ENCODE results near the gene EXOC3L1. TPM values are rescaled to one million over a fixed set of nuclear protein-coding genes. Genes with fewer than 3 reads are reported as not detected.
A peak's percentile ranks its signal among the peaks of the same experiment; 100 is the strongest.

EXOC3L1 gene
- total and polyA plus RNA-seq, 2 donors (not counting 1 experiment from before 2014, with no cell fraction given): 0.09 to 0.33 TPM

DNA sequence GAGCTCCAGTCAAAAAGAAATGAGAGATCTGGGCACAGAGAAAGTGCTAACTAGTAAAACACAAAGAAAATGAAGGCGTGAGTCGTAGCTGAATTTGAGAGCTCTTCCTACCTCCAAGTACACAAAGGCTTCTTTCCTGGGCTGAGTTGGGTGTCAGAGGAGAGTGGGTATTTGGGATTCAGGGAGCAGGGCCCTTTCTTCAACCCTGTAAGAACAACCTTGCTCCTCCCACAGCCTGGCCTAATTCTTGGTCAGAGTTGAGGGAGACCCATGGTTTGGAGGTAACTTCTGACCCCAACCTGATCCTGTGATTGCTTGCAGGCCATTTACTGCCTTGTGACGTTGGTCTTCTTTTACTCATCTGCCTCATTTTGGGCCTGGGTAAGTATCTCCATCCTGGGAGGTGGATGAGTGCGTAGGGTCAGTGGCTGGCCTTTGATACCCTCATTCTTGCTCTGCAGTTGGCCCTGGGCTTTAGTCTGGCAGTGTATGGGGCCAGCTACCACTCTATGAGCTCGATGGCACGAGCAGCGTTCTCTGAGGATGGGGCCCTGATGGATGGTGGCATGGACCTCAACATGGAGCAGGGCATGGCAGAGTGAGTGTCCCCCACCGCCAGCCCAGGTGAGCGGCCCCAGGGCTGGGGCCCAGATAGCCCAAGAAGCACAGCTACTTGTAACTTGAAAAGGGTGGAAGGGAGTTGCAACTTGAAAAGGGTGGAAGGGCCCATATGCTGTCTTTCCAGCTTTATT lies 38.3 kb upstream of the EXOC3L1 start:
- no peak overlapping the region for H3K9ac ChIP-seq (ENCODE audit: insufficient read depth, low read length)
- H4K20me1 ChIP-seq (ENCODE audit: control insufficient read depth, extremely low read depth, insufficient read depth, low read length): no peaks in the 10 kb centered on the region
- TF ChIP-seq, protein P1, sequence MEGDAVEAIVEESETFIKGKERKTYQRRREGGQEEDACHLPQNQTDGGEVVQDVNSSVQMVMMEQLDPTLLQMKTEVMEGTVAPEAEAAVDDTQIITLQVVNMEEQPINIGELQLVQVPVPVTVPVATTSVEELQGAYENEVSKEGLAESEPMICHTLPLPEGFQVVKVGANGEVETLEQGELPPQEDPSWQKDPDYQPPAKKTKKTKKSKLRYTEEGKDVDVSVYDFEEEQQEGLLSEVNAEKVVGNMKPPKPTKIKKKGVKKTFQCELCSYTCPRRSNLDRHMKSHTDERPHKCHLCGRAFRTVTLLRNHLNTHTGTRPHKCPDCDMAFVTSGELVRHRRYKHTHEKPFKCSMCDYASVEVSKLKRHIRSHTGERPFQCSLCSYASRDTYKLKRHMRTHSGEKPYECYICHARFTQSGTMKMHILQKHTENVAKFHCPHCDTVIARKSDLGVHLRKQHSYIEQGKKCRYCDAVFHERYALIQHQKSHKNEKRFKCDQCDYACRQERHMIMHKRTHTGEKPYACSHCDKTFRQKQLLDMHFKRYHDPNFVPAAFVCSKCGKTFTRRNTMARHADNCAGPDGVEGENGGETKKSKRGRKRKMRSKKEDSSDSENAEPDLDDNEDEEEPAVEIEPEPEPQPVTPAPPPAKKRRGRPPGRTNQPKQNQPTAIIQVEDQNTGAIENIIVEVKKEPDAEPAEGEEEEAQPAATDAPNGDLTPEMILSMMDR (conservative IDR thresholded peaks at IDR 0.05 in 1 of 2, IDR thresholded peaks at IDR 0.05 in 1 of 2; ENCODE audit: low read depth in 1 of 2, low read length in 2 of 2): no peak
- no peak for TF ChIP-seq EZH2 (IDR thresholded peaks at IDR 0.05; ENCODE audit: low read length, missing control alignments)
- no peak overlapping the region for H3K27ac ChIP-seq (ENCODE audit: insufficient read depth, low read length)
- H3K27me3 ChIP-seq (ENCODE audit: control insufficient read depth, insufficient read depth, low read length): no peaks in the 10 kb centered on the region
- H3K4me3 ChIP-seq (replicated peaks in 1 of 4; ENCODE audit: control extremely low read depth in 1 of 4, insufficient read depth in 1 of 4, low read depth in 3 of 4, low read length in 4 of 4): peak overlapping the region; percentile 99 to 100 (median 99)
- H3K4me1 ChIP-seq (ENCODE audit: control insufficient read depth, extremely low read depth, insufficient read depth, low read length): peaks cover 6% of the 10 kb centered on the region
- peaks cover 31% of the 10 kb centered on the region for H3K36me3 ChIP-seq (ENCODE audit: control insufficient read depth, insufficient read depth, low read length)
- peaks cover 24% of the 10 kb centered on the region for H3K79me2 ChIP-seq (ENCODE audit: control insufficient read depth, insufficient read depth, low read length)
- H3K4me2 ChIP-seq (ENCODE audit: extremely low read depth, insufficient read depth, low read length): peak overlapping the region; percentile 87
- DNase-seq (ENCODE audit: low read depth in 2 of 2): no peak
- H2AFZ ChIP-seq (ENCODE audit: low read length): no peak overlapping the region
- H3K9me3 ChIP-seq (ENCODE audit: control insufficient read depth, insufficient read depth, low read depth, low read length): no peaks in the 10 kb centered on the region

GRCh38 chr16:67227567-67227921 lies 37.6 kb upstream of the EXOC3L1 start:
- Histone ChIP-seq H3K36me3 (ENCODE audit: control insufficient read depth, insufficient read depth, low read length) (peaks cover 31% of the 10 kb centered on the region), H3K9me3 (ENCODE audit: control insufficient read depth, insufficient read depth, low read depth, low read length) (no peaks in the 10 kb centered on the region), H3K9ac (ENCODE audit: insufficient read depth, low read length) (peak overlapping the region; percentile 92), H3K27me3 (ENCODE audit: control insufficient read depth, insufficient read depth, low read length) (no peaks in the 10 kb centered on the region), H3K4me1 (ENCODE audit: control insufficient read depth, extremely low read depth, insufficient read depth, low read length) (peaks cover 6% of the 10 kb centered on the region), H3K27ac (ENCODE audit: insufficient read depth, low read length) (peak overlapping the region; percentile 95), H4K20me1 (ENCODE audit: control insufficient read depth, extremely low read depth, insufficient read depth, low read length) (no peaks in the 10 kb centered on the region), H3K4me3 (replicated peaks in 1 of 4; ENCODE audit: control extremely low read depth in 1 of 4, insufficient read depth in 1 of 4, low read depth in 3 of 4, low read length in 4 of 4) (peak overlapping the region; percentile 99 to 100 (median 99)), H3K4me2 (ENCODE audit: extremely low read depth, insufficient read depth, low read length) (peak overlapping the region; percentile 87), H3K79me2 (ENCODE audit: control insufficient read depth, insufficient read depth, low read length) (peaks cover 24% of the 10 kb centered on the region), H2AFZ (ENCODE audit: low read length) (no peak overlapping the region)
- no peak for TF ChIP-seq EZH2 (IDR thresholded peaks at IDR 0.05; ENCODE audit: low read length, missing control alignments)
- TF ChIP-seq, protein P1 (conservative IDR thresholded peaks at IDR 0.05 in 1 of 2, IDR thresholded peaks at IDR 0.05 in 1 of 2; ENCODE audit: low read depth in 1 of 2, low read length in 2 of 2): no peak
- no peak for DNase-seq (ENCODE audit: low read depth in 2 of 2)

DNA sequence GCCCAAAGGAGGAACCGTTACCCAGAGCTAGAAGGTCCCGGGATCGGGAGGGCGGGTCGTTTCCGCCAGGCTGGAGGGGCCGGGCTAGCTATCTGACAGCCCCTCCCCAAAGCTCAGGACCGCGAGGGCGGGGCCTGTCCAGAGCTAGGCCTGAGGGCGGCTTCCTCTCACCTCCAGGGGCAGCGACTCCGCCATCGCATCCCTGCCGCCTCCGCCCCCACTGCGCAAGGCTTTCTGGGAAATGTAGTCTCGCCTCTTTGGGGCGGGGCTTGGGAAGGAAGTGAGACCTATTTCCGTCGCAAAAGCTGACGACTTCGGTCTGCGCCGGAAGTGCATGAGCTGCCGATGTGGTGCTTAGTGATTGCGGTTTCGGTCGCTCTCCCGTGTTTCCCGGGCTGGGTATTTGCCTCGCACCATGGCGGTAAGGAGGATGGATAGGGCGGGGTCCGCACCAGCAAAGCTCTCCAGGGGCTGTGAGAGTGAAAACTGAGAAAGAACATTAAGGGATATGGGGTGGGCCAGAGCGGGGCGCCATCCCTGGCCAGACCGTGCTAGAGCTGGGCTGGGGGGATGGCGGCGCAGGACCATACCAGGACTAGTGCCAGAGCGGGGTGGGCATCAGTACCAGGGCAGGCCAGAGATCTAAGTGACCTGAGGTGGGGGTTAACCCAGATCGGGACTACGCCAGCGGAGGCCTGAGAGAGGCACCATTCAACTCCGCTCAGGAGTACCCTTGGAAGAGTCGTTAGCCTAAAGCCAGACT lies 37.0 kb upstream of the EXOC3L1 start, which contains the start of gene TMEM208:
Gene TMEM208, plus strand, starts transcription at position 327 of the 763 bp plus-strand sequence. Its CDS starts 89 bp downstream, at position 416.
- peak within 1 kb of the TSS; percentile 92 for H3K9ac ChIP-seq (ENCODE audit: insufficient read depth, low read length)
- H3K27ac ChIP-seq (ENCODE audit: insufficient read depth, low read length): peak within 1 kb of the TSS; percentile 95
- H3K4me1 ChIP-seq (ENCODE audit: control insufficient read depth, extremely low read depth, insufficient read depth, low read length): peaks cover 6% of the 10 kb centered on the region
- TF ChIP-seq, protein P1 (conservative IDR thresholded peaks at IDR 0.05 in 1 of 2, IDR thresholded peaks at IDR 0.05 in 1 of 2; ENCODE audit: low read depth in 1 of 2, low read length in 2 of 2): no peak
- no peak for TF ChIP-seq EZH2 (IDR thresholded peaks at IDR 0.05; ENCODE audit: low read length, missing control alignments)
- peaks cover 24% of the 10 kb centered on the region for H3K79me2 ChIP-seq (ENCODE audit: control insufficient read depth, insufficient read depth, low read length)
- peak within 1 kb of the TSS; percentile 99 to 100 (median 99) for H3K4me3 ChIP-seq (replicated peaks in 1 of 4; ENCODE audit: control extremely low read depth in 1 of 4, insufficient read depth in 1 of 4, low read depth in 3 of 4, low read length in 4 of 4)
- H2AFZ ChIP-seq (ENCODE audit: low read length): peak within 1 kb of the TSS; percentile 89
- peaks cover 29% of the 10 kb centered on the region for H3K36me3 ChIP-seq (ENCODE audit: control insufficient read depth, insufficient read depth, low read length)
- H3K9me3 ChIP-seq (ENCODE audit: control insufficient read depth, insufficient read depth, low read depth, low read length): no peaks in the 10 kb centered on the region
- H4K20me1 ChIP-seq (ENCODE audit: control insufficient read depth, extremely low read depth, insufficient read depth, low read length): no peaks in the 10 kb centered on the region
- no peaks in the 10 kb centered on the region for H3K27me3 ChIP-seq (ENCODE audit: control insufficient read depth, insufficient read depth, low read length)
- H3K4me2 ChIP-seq (ENCODE audit: extremely low read depth, insufficient read depth, low read length): peak within 1 kb of the TSS; percentile 95
- peak; percentile 98 for DNase-seq (ENCODE audit: low read depth in 2 of 2)

Data from fibroblast of lung (primary cell).